Erythroblast (primary cell): ENCODE results near the gene ALDH3B2.

ENCODE experiments used
- GATA1 ChIP-seq: IDR thresholded peaks from 2 replicates; pipeline ENCODE4 v1.6.1; 2011; ENCODE audit warnings: low read depth, mild to moderate bottlenecking, control low read depth, low read length, moderate library complexity
- POLR2A ChIP-seq: IDR thresholded peaks from 2 replicates; pipeline ENCODE4 v1.6.1; 2011; ENCODE audit warnings: mild to moderate bottlenecking, low read length

- TF ChIP-seq POLR2A (no peak), GATA1 (no peak)
These were observed 10.8 kb downstream of the ALDH3B2 start for GRCh38 chr11:67663532-67664212.
